ENCODE results near the gene ARHGEF37. TPM values are rescaled to one million over a fixed set of nuclear protein-coding genes. Genes with fewer than 3 reads are reported as not detected.

The ARHGEF37 gene
- total RNA-seq, 1 experiment from 2014 or later, result 0.24 TPM

DNA sequence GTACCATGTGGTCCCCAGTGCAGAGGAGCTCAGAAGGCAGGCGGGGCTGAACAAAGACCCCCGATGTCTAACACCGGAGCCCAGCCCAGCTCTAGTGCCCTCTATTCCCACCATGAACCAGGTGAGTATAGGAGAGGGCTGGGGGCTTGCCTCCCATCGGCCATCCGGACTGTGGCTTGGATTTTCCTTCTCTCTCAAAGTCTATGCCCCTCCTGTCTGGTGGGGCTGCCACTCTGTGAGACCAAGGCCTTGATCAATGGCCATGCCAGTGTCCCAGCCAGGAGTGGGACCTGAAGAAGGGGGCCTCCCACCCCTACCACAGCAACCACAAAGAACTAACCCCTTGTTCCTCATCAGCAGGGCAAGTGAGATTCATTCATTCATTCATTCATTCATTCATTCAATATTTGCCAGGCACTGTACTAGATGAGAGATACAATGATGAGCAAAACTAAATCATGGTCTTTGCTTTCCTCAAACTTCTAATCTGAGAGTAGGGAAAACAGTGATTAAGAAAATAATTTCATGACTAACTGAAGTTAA, 47.6 kb downstream of the ARHGEF37 start:
- DNase-seq (ENCODE audit: low read depth), result no peak

DNA sequence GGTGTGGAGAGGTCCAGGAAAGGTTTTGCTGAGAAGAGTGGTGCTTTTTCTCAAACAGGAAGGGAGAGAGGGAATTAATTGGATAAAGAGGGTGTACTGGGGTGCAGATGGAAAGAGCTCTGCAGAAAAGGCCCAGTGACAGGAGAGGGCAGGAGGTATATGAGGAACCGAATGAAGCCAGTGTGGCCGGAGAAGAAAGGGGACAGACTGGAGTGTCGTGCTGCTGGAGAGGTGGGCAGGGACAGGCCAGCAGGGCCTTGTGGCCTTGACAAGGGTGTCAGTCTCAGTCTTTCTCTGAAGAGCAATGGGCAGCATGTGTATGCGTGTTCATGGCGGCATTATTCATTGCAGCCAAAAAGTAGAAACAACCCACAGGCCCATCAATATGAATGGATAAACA, 48.1 kb downstream of the ARHGEF37 start:
- no peak for DNase-seq (ENCODE audit: low read depth)

- no peak for DNase-seq (ENCODE audit: low read depth)
Observed at GRCh38 chr5:149630337-149630736, 49.0 kb downstream of the ARHGEF37 start.

- no peak for DNase-seq (ENCODE audit: low read depth)
Observed at GRCh38 chr5:149631506-149631905, 50.2 kb downstream of the ARHGEF37 start.

- DNase-seq (ENCODE audit: low read depth), result peak; percentile 53
Observed at GRCh38 chr5:149632311-149633251, 51.3 kb downstream of the ARHGEF37 start.

GRCh38 chr5:149633476-149634350, 52.4 kb downstream of the ARHGEF37 start:
- DNase-seq (ENCODE audit: low read depth), result no peak

- no peak for DNase-seq (ENCODE audit: low read depth)
Observed at GRCh38 chr5:149635394-149635793, 54.1 kb downstream of the ARHGEF37 start.

GRCh38 chr5:149636191-149636860, 55.0 kb downstream of the ARHGEF37 start:
- DNase-seq (ENCODE audit: low read depth), result no peak

GRCh38 chr5:149636861-149637246, 55.6 kb downstream of the ARHGEF37 start:
- DNase-seq (ENCODE audit: low read depth), result peak; percentile 54

DNA sequence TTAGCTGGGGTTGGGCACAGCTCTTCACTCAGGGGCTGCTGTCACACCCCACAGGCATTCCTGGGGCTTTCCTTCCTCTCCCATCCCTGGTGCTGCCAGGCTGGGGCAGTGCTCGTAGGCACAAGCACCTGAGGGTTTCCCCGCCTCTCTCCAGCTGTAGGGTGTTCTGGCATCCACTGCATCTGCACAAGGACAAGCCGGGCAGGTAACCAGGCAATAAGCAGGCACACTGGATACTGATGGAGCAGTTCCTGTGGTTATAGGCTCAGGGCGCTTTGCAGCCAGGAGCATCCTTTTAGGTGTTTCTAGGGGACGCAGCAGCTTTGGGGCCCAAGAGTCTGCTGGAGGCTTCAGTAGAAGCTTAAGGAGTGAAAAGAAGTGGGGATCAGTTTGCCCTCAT, 56.8 kb downstream of the ARHGEF37 start:
- DNase-seq (ENCODE audit: low read depth), result no peak

DNA sequence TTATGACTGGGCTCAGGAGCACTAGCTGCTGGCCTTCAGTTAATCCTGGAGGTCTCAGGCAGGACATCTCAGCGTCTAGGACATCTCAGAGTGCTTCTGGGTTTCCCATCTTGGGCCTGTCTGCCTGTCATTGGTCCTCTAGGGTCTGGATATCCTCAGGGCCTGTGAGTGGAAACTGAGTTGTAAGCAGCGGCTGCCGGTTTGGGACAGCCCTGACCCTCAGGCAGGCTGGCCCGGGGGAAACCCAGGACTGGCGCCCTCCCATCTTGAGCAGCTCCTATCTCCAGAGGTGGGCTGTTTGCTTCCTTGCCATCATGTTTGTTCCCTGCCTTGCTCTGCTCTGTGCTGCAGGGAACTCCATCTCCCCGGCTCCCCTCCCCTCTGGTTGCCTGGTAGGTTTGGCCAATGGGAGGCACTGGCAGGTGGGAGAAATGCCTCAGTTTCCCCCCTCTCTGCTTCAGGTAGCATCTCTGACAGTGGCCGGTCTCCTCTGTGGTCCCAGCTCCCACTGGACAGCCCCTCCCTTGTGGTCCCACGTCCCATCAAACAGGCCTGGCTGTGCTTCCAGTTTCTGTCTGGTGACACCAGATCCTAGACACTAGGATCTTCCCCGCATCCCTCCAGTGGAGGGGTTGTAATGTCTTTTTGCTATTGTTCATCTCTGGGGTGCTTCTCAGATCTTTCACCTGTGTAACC, 57.4 kb downstream of the ARHGEF37 start:
- DNase-seq (ENCODE audit: low read depth), result no peak

DNA sequence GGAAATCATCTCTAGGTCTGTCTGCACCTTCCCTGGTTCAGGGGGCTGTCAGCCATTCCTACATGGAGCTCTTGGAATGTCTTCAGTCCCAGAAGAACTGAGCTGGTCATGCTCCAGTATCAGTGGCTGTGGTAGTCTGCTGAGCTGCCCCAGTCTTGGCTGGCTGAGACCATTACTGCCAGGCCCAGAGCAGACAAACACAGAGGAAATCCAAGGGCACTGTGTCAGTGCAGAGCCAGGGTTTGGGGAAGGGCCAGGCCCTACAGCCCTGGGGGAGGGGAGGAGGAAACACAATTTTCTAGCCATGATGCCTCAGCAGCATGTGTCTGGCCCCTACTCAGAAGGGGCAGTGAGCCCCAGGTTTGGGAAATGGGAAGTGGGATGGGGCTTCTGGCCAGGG, 58.4 kb downstream of the ARHGEF37 start:
- DNase-seq (ENCODE audit: low read depth), result no peak

- DNase-seq (ENCODE audit: low read depth), result no peak
Observed at GRCh38 chr5:149640350-149640999, 59.2 kb downstream of the ARHGEF37 start.

DNA sequence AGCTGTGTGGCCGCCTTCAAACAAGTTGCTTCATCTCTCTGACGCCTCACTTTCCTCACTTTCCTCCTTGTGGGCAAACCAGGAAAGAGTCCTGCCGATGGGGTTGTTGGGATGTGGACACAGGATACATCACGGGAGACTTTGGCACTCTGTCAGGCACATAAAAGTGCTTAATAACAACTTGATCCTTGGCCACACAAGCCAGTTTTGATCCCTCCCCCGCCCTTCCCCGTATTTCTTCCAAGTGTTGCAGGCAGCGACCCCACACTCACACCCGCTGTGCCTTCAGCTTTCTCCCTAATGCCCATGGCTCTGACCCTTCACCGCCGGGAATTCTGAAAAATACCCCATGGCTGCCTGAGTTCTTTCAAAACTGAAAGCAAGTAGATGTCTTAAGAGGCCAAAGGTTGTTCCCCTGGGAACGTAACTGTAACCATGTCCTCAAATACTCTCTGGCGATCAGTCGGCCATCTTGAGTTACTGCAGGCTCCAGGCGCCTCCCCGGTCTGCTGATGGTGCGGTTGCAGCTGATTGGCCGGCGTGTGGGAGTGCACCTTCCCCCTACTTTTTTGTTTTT, 59.8 kb downstream of the ARHGEF37 start:
- peak; percentile 39 for DNase-seq (ENCODE audit: low read depth)

DNA sequence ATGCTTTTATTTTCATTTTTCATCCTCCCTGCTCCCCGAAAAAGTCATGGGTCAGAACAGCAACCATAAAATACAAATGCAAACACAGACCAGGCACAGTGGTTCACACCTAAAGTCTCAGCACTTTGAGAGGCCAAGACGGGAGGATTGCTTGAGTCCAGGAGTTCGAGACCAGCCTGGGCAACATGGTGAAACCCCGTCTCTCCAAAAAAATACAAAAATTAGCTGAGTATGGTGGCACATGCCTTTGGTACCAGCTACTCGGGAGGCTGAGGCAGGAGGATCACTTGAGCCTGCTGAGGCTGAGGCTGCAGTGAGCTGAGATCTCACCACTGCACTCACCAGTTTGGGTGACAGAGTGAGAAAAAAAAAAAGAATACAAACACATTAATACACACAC, 60.3 kb downstream of the ARHGEF37 start:
- DNase-seq (ENCODE audit: low read depth), result no peak

DNA sequence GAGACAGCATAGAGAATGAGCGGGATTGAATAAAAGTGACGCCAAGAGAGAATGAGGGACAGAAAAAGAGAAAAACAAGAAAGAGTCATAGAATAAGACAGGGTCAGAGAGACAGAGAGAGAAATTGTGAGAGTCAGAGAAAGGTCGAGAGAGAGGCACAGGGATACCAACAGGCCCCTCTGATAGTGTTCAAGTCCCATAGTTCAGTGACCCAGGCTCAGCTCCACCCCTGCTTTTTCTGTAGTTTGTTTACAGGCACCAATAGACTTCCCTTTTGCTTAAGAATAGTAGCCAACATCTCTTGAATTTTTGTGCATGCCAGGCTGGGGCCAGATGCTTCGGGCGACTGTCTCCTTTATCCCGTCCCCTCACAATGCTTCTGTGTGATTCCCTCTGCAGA, 62.5 kb downstream of the ARHGEF37 start:
- DNase-seq (ENCODE audit: low read depth), result no peak

DNA sequence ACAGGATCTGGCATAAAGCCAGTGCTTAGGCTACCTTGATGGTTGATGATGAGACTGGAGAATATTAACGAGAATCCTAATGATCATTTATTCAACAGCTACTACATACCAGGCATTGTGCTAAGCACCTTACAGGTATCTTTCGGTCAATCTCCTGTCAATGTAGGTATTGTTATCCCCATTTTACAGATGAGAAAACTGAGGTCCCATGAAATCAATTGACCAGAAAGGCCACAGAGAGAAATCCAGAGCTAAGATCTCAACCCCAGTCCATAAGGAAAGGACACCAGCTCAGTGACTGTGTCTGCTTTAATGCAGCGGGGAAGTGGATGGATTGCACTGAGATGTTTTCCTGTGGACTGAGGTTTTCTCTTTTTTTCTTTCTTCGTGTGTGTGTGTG, 63.3 kb downstream of the ARHGEF37 start:
- no peak for DNase-seq (ENCODE audit: low read depth)

DNA sequence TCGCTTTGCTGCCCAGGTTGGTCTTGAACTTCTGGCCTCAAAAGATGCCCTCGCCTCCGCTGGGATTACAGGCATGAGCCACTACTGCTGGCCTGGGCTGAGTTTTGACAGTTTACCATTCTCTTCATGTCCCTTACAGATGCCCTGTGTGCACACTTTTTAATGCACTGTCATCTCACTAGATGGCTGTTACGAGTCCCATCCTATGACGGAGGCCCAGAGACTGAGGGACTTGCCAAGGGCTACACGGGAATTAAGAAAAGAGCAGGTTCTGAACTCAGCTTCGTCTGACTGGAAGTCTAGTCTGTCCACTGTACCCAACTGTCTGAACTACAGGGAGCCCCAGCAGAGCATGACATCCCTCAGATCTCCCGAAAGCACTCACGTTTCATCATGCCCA, 63.9 kb downstream of the ARHGEF37 start:
- DNase-seq (ENCODE audit: low read depth), result no peak

DNA sequence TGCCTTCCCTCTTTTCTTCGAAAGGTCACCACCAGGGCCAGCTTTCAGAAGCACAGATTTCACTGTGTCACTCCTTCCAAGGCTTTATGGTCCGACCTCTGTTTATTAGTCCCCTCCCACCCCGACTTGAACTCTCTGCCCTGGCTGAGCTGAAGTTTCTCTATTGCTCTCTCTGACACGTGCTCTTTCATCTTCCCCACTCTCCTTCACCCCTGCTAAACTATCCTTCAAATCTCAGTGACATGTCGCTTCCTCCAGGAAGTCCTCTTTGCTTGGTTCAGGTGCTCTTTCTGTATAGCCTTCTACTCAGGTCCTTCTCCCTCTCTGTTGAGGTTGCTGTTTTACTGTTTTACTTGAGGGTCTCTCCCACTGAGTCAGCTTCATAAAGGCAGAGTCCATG, 64.4 kb downstream of the ARHGEF37 start:
- DNase-seq (ENCODE audit: low read depth), result no peak

- peak; percentile 40 for DNase-seq (ENCODE audit: low read depth)
Observed at GRCh38 chr5:149646564-149646963, 65.3 kb downstream of the ARHGEF37 start.

All from RPMI7951 (cell line).